Epithelial cell of proximal tubule (primary cell): ENCODE results near the gene UBFD1. TPM values are rescaled to one million over a fixed set of nuclear protein-coding genes. Genes with fewer than 3 reads are reported as not detected.

Source experiments
- DNase-seq: peaks from one replicate; pipeline ENCODE4 v3.0.0-alpha.2; 2011; ENCODE audit warnings: low read depth
- H3K4me3 ChIP-seq: 2 replicates; pipeline ENCODE4 v1.5.1; 2011; ENCODE audit warnings: low read depth, mild to moderate bottlenecking, low read length
- CTCF ChIP-seq: conservative IDR thresholded peaks from 2 replicates; pipeline ENCODE4 v1.5.1; 2012; ENCODE audit warnings: low read depth, mild to moderate bottlenecking, low read length
- total RNA-seq: library from RNA; depleted of rRNA; stranded (reverse); fragments of >200 nt; gene quantifications from 2 replicates; pipeline ENCODE4 v1.2.3, GENCODE V29; 2015

UBFD1 gene
- total RNA-seq, 1 donor from 2014 or later: 90.1 TPM

GRCh38 chr16:23554536-23554935 is 3.0 kb upstream of the UBFD1 start:
- no peak for TF ChIP-seq CTCF
- DNase-seq: no peak
- H3K4me3 ChIP-seq: no peak overlapping the region

- H3K4me3 ChIP-seq: peak overlapping the region; percentile 94
- no peak for TF ChIP-seq CTCF
- DNase-seq: no peak
These were observed 514 bp downstream of the UBFD1 start for GRCh38 chr16:23557779-23558702.

GRCh38 chr16:23561586-23561985 is 4.1 kb downstream of the UBFD1 start:
- H3K4me3 ChIP-seq: no peak overlapping the region
- no peak for TF ChIP-seq CTCF
- no peak for DNase-seq

- TF ChIP-seq CTCF: no peak
- no peak overlapping the region for H3K4me3 ChIP-seq
- DNase-seq: no peak
These were observed 5.0 kb downstream of the UBFD1 start for GRCh38 chr16:23562505-23562904.

- no peak for TF ChIP-seq CTCF
These were observed 5.7 kb downstream of the UBFD1 start for GRCh38 chr16:23563186-23563585.

GRCh38 chr16:23564575-23565363 is 7.2 kb downstream of the UBFD1 start:
- DNase-seq: no peak
- TF ChIP-seq CTCF: no peak
- no peak overlapping the region for H3K4me3 ChIP-seq

More at GRCh38 chr16:23563186-23563585, 5.7 kb downstream of the UBFD1 start:
- no peak overlapping the region for H3K4me3 ChIP-seq
- DNase-seq: no peak
